Measurements from ENCODE around the gene PRADC1.

The PRADC1 gene

DNA sequence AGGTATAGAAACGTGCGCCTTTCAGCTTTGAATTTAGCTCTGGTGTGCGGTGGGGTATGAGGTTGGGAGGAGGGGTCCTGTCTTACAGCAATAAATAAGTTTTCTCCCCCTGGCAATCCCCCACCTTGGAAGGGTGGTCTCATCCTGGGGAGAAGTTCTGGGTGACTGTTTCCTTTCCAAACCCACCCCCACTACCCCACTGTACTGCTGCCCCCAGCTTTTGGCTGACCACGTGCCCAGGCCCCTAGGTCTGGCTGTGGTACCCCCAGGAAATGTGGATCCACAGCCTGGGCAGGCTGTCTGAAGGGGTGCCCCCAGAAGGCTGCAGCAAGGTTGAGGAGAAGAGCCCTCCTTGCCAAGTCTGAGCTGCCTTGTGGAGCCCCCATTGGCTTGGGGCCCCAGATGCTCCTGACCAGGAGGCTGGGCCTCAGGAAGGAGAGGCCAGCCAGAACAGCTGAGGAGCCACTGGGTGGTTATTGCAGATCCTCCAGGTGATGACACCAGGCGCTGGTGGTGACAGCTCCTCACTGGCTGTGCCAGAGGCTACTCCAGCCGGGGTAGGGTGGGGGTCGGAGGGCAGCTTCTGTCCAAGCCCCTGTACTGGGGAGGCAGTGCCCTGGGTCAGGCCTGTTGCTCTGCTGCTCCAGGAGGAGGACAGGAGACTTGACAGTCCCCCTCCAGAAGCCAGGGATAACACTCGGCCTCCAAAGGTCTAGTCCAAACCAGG, 25.3 kb upstream of the PRADC1 start:
- DNase-seq = no peak

DNA sequence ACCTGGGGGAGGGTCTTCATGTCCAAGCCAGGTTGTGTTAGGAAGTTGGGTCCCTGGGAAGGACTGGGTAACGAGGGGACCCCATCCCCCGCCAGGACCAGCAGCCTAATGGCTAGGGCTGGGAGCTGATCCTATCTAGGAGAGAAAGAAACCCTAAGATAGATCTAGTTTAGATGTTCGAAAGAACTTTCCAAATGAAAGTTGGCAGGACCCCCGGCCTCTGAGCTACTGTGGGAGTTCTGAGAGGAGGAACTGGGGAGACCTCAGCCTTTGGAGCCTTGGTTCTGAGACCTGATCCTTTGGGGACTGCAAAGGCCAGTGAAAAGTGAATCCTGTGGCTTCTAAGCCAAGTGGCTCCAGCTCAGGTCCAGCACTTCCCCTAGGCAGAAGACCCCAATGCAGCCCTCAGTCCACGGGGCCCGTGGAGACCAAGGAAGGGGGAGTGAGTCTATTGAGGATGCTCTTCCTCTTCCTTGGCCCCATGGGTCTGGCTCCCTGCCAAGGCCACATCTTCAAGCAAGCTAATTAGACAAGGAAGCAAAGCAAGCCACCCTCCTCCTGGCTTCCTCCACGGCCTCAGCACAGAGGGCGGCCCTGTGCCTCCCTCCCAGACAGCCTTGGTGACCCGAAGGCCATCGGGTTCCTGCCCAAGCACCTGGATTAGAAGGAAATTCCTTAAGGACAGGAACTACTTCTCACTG, 24.5 kb upstream of the PRADC1 start:
- DNase-seq = no peak

DNA sequence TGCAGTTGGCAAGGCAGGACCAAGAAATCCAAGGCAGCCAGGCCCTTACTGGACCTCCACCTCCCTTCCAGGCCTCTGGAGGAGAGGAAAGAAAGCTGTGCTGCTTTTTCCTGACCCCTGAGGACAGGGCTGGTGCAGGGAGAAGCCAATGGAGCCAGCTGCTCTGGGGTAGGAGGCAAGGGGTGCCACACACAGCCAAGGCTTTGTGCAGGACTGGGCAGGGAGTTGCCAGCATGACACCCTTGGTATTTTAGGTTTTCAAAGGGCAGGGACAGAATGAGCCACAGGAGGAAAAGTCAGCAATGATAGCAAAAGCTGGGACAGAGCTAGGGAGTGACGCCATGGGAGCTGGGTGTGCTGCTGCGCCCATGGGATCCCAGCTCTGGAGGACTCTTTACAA, 24.0 kb upstream of the PRADC1 start:
- DNase-seq = no peak

DNA sequence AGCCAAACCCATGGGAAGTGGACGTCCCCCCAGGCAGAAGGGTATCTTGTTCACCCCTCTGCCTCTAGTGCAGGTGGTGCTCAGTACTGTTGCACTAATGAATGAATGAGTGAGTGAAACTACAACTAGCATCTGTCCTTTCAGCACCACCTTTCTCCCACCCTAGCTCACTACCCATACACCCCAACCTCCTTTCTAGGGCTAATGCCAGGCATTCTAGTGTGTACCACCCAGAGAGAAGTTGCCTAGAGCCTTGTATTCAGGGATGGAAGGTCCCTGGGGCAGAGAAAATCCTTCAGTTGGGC, 23.5 kb upstream of the PRADC1 start:
- no peak for DNase-seq

DNA sequence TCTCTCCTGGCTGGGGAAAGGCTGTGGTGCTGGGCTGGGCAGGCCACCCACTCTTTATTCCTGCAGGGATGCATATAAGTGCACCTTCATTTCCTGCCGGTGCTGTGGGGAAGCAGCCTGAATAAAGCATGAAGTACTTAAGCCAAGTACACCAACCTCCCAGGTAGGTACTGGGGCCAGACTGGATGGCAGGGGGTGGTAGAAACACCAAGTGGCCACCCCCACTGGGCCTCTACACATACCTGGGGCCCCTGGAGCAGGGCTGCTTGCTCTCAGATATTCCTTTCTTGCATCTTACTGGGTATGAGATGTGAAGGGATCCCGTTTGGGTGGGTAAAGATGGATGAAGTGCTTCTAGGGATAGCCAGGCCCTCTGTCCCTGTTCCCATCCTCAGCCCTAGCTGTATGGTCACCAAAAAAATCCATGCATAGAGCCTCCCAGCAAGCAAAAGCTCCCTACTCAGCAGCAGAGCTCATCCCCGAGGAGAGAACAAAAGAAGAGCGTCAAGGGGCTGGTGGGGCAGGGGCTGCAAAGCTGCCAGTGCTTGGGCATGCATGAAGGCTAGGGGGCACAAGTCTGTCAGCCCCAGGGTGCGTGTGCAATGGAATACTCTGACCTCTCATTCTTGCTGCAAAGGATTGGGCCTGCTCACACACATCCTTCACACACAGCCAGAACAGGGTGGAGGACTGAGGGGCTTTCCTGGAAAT, 23.0 kb upstream of the PRADC1 start:
- no peak for DNase-seq

DNA sequence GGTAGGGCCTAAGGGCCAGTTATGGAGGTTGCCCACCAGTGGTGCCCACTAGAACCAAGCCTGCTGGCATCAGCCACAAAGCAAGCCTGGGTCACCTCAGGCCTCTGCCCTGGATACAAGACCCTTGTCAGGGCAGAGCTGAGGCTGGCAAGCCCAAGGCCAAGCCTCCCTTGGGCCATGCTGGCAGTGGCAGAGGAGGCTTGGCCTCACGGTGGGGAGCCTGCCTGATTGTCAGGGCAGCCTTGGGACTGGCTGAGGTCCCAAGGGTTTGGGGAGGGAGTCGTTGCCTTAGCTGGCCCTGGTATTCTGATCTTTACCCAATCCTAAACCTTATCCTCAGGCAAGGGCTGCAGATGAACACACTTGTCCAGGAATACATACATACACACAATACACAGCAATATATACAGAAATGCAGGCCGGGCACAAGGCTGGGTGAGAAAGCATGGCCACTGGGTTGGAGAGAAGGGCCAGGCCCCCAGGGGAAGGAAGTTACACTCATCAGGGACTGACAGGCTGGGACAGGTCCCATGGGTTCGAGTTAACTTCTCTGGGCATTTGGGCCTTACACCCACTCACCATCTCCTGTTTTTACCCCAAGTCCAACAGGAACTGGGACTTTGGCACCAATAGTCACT, 22.1 kb upstream of the PRADC1 start:
- no peak for DNase-seq

DNA sequence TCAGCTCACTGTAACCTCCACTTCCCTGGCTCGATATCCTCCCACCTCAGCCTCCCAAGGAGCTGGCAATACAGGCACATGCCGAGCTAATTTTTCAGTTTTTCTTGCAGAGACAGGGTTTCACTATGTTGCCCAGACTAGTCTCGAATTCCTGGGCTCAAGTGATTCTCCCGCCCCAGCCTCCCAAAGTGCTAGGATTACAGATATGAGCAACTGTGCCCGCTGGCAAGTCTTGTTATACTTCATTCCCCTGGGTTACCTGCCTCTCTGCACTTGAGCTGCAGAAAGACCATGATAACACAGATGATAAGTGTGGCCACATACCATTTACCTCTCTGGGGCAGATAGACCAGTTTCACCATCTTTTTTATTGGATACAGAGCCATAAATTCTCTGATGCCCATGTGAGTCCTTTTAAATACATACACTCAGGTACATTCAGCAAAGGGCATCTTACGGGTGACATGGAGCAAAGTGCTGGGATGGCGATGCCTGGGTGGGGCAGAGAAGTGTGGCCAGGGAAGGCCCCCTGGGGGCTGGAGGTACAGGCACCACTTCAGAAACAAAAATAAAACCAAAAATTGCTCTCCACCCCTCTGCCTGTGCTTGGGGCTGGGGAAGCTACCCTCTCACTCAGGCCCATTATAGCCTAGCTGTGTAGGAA, 21.4 kb upstream of the PRADC1 start:
- DNase-seq = no peak

DNA sequence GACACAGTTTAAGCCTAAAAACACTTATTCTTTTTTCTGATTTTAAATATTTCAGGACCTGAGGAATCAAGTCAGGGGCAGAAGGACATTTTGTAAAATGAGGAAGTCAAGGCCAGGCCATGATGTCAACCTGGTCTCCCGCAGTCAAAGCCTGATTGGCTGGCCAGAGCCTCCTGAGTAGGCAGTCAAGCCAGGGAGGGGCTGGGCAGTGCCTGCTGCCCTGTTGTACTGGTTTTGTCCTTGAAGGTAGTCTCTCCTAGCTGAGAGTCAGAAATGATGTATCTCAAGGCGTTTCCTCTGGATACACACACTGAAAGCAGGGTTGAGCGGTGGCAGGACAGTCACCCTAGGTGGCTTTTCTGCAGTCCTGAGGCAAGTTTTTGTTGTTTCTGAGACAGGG, 20.9 kb upstream of the PRADC1 start:
- no peak for DNase-seq

DNA sequence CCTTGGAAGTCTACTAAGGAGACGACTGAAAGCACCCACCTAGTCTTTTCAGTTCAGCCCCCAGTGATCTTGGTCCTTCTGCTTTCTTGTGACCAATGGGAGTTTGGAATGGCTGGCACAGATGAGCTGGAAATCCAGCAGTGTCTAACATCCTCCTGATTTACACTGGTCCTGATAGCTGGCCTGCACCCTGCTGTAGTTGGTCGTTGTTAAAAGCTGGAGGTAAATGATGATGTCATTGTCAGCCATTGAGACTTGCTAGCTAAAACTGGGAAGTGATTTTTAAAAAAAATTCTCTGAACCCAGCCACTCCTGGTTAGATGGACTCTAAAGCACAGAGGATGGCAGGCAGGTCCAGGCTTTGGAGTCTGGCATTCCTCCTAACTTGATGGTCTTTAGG, 20.4 kb upstream of the PRADC1 start:
- DNase-seq = no peak

DNA sequence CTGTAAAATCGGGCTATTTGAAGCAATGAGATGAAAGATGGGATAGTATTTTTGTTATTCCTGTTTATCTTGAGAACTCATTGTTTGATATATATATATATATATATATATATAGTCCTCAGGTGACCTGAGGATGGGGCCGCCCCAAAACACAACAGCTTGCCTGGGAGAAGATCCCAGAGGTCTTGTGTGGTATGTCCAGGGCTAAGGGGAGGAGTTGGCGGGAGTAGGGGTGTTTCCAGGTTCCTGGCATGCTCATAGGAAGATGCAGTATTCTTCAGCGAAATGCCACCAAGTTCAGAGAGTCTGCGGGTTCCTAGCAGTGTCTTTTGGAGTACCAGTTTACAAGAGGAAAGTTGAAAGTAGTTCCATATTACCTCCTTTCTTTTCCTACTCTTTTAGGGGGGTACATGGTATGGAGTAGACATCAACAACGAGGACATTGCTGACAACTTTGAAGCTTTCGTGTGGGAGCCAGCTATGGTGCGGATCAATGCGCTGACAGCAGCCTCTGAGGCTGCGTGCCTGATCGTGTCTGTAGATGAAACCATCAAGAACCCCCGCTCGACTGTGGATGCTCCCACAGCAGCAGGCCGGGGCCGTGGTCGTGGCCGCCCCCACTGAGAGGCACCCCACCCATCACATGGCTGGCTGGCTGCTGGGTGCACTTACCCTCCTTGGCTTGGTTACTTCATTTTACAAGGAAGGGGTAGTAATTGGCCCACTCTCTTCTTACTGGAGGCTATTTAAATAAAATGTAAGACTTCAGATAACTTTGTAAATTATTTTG, 19.4 kb upstream of the PRADC1 start:
- no peak for DNase-seq

DNA sequence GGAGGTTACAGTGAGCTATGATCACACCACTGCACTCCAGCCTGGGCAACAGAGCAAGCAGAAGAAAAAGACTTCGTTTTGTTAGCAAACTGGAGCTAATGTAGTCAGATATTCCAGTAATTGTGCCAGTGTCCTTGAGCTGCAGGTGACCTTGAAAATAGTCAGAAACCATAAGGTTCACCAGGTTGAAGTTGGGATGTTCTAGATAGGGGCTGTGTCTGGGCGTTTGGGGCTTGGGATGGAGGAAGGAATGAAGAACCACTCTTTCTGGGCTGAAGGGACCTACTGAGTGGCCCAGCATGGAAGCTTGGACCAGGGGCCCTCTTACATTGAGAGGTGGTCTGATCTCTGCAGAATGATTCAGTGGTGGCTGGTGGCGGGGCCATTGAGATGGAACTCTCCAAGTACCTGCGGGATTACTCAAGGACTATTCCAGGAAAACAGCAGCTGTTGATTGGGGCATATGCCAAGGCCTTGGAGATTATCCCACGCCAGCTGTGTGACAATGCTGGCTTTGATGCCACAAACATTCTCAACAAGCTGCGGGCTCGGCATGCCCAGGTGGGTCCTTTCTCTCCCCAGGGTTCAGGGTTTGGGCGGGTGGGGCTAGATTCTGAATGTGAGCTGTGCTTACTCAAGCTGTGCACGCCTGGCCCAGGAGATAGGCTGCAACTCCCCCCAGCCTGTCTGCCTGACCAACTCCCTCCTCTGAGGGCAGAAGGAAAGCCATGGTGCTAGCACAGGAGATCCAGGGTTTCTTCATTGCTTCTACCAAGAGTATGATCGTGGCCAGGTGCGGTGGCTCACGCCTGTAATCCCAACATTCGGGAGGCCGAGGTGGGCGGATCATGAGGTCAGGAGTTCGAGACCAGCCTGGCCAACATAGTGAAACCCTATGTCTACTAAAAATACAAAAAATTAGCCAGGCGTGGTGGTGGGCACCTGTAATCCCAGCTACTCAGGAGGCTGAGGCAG, 18.1 kb upstream of the PRADC1 start:
- no peak for DNase-seq

DNA sequence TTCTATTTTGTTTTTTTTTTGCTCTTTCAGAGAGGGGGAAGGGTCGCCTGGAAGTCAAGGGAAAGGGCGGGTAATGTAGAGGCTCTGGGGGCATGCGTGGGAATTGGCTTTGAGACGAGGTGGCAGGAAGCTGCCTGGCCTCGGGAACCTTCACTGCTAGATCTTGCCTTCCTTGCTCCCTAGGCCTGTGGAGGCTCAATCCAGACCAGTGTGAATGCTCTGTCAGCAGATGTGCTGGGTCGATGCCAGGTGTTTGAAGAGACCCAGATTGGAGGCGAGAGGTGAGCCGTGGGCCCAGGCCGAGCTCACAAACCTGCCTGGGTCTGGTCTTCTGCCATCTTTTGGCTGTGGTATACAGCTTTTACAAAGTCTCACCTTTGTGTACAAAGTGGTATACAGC, 16.6 kb upstream of the PRADC1 start:
- no peak for DNase-seq

DNA sequence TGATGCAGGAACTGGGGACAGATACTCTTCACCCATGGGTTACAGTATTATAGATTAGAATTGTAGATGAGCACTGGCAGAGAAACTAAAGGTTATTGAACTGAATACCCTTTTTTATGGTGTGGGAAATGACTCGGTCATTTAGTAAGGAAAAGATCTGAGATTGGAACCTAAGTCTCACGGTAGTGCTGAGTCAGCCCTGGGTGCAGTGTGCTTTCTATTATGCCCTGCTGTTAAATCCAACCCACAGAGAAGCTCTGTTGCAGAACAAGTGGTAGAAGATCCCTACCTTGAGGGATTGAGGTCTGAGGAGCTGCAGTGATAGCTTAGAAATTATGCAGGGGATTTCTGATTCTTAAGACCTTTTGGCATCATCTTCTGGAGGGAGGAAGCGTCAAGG, 13.8 kb upstream of the PRADC1 start:
- DNase-seq = no peak

DNA sequence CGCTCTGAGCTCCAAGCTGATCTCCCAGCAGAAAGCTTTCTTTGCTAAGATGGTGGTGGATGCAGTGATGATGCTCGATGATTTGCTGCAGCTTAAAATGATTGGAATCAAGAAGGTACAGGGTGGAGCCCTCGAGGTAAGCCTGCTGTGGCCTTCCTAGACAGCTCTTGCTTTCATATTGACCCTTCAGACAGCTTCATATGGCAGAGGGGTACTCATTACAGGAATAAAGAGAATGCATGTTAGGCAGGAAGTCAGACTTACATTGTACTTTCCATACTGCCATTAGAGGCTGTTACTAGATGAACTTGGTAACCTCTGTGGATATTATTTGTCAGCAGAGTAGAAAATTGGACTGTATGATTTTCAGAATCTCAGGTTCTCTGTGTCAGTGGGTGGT, 11.5 kb upstream of the PRADC1 start:
- no peak for DNase-seq

DNA sequence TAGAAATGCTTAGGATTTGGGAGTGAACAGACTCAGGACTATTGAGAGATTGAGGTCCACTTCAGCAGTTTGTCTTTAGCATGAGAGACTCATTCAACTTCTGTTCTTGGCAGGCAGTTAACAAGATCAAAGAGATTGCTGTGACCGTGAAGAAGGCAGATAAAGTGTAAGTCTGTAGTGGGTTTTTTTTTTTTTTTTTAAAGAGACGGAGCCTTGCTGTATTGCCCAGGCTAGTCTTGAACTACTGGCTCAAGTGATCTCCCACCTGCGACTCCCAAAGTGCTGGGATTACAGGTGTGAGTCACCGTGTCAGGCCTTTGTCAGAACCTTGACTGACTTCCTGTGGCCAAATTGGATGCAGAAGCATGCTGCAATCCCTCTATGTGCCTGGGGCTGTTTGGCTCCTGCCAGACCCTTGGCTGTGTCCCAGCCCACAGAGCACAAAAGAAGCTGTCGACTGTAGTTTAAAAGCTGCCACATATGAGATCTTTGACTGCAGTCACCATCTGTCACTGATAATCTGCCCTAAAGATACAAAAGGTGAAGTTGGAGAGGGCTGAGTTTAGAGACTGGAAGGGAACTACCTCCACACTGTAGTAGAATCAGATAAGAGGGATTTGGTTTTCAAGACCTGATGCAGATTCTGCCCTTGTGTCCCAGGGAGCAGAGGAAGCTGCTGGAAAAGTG, 11.0 kb upstream of the PRADC1 start:
- DNase-seq = no peak

DNA sequence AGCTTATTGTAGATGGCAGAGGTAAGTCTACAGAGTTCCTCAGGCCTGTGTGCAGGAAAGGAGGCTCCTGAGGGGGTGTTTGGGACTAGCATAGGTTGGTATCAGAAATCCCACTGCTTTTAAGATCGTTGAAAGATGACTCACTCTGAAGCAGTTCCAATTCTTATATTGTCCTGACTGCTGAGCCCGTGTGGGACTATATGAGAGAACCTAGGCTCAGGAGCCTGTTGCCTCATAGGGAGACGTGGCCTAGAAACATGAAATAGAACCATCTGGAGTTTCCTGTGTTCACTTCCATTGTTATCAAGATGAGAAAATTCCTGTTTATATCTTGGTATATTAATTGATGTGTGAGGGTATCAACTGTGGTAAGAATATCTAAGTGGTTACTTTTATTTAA, 6.7 kb upstream of the PRADC1 start:
- DNase-seq = no peak

DNA sequence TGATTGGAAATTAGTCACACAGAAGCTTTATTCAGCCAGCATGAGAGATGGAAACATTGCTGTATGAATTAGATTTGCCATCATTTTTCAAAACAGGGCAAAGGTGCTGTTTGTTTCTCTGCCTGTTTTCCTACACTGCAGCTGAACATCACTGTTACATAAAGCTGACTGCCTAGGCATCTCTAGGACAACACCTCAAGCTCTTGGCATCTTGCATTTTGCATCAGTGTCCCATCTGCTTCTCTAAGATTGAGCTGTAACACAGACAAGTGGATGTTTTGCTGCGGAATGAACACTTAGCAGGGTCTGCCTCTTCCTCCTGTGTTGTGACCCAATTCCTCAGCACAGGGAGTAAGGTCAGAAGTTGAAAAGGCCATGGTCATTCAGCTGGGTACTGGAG, 5.9 kb upstream of the PRADC1 start:
- no peak for DNase-seq

DNA sequence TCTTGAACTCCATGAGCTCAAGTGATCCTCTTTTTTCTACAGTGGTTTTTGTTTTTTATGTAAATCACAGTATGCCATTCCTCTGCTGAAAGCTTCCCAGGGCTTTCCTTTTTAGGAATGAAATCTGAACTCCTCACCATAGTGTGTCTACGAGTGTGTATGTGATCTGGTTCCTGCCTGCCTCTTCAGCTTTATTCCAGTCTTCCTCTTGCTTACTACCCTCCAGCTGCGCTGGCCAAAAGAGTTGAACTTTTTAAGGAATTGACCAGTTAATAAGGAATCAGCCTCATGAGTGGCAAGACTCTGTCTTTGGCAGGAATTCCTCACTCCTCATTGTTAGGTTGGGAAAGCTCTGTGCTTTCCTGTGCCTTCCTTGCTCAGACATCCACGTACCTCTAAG, 5.1 kb upstream of the PRADC1 start:
- DNase-seq = no peak

DNA sequence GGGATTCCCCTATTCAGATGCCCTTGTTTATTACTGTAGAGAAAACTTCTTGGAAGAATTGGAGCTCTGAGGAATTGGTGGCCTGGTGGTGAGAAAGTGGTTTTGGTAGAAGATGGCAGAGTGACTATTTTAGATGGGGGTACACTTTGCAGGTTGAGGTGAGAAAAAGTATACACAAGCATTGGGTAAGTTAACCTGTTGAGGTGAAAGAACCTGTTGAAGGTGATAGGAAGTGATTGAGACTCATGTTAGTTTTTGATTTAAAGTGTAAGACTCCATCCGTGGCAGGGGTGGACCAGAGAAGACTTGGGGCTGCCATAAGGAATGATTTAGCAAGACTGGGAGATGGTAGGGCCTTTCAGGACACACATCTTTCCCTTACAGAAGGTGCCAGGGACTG, 4.1 kb upstream of the PRADC1 start:
- DNase-seq = no peak

DNA sequence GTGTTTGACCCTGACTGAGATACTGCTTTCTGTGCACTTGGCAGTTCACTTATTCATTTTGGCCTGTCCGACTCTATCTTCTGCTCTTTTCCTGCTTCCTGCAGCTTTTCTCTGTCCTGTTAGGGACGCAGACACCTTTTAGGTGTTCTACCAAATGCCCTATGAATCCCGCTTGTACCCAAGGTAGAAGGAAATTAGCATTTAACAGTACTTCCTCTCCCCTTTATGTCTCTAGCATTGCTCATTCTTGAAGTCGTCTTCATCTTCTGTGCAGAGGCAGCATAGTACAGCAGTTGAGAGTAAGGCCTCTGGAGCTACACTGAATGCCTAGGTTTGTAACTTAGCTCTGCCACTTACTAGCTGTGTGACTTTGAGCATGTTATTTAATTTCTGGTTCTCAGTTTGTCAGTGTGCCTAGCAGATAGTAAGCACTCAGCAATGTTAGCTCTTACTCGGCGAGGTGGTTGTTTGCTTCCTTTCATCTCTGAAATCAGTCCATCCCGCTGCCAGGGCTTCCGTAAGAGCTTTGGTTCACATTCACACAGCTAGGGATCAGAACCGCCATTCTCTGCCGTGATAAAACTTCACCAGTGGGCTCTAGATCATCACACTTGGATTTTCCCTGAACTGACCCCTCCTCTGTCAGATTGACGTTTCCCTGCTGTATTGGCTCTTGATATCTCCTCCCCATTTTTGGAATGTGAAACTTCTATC, 2.4 kb upstream of the PRADC1 start:
- no peak for DNase-seq

Measured in activated CD4-positive, alpha-beta T cell treated with anti-CD3 and anti-CD28 coated beads, Interleukin-2, amount 50 U/mL, for 48 hours (primary cell).